Smooth muscle cell (in vitro differentiated cells): Measurements from ENCODE around the gene CIC. TPM values are rescaled to one million over a fixed set of nuclear protein-coding genes. Genes with fewer than 3 reads are reported as not detected.
"Not testable (repeated sequence)": the region's sequence is repeated elsewhere in the genome, so short reads cannot be mapped to it uniquely, and the experiment has no call there.

Source experiments
- DNase-seq: peaks from one replicate; lab custom pipeline; 2025; ENCODE audit not compliant: unreplicated experiment; lab: John Stamatoyannopoulos, UW
- H2AFZ ChIP-seq: fragments of 200-600 bp; sonication (generic); 2 replicates; pipeline ENCODE4 v1.6.0; 2016; ENCODE audit warnings: antibody characterized with exemption, low read depth, mild to moderate bottlenecking
- H3F3A ChIP-seq: fragments of 200-600 bp; sonication (generic); 2 replicates; pipeline ENCODE4 v1.6.0; 2017; ENCODE audit warnings: antibody characterized with exemption, low read depth
- H3K27ac ChIP-seq: fragments of 200-600 bp; sonication (generic); 2 replicates; pipeline ENCODE4 v1.5.1; 2016; ENCODE audit warnings: low read depth, mild to moderate bottlenecking
- H3K27me3 ChIP-seq: fragments of 200-600 bp; sonication (generic); 2 replicates; pipeline ENCODE4 v1.6.1; 2016; ENCODE audit warnings: low read depth, mild to moderate bottlenecking
- H3K36me3 ChIP-seq: fragments of 200-600 bp; sonication (generic); 2 replicates; pipeline ENCODE4 v1.5.1; 2016; ENCODE audit warnings: low read depth
- H3K4me1 ChIP-seq: fragments of 200-600 bp; sonication (generic); 2 replicates; pipeline ENCODE4 v1.5.1; 2016; ENCODE audit warnings: low read depth
- H3K4me2 ChIP-seq: fragments of 200-600 bp; sonication (generic); 2 replicates; pipeline ENCODE4 v1.6.0; 2016; ENCODE audit warnings: mild to moderate bottlenecking
- H3K4me3 ChIP-seq: fragments of 200-600 bp; sonication (generic); 2 replicates; pipeline ENCODE4 v1.5.1; 2016; ENCODE audit warnings: mild to moderate bottlenecking
- H3K79me2 ChIP-seq: fragments of 200-600 bp; sonication (generic); 2 replicates; pipeline ENCODE4 v1.6.0; 2016; ENCODE audit warnings: low read depth, mild to moderate bottlenecking
- H3K9ac ChIP-seq: fragments of 200-600 bp; sonication (generic); 2 replicates; pipeline ENCODE4 v1.6.0; 2016; ENCODE audit warnings: low read depth
- H3K9me3 ChIP-seq: fragments of 200-600 bp; sonication (generic); replicated peaks from 2 replicates; pipeline ENCODE4 v1.5.1; 2016; ENCODE audit warnings: low read depth
- H4K20me1 ChIP-seq: fragments of 200-600 bp; sonication (generic); 2 replicates; pipeline ENCODE4 v1.6.0; 2016; ENCODE audit warnings: low read depth
- WGBS: methylation state at CpG from one replicate; pipeline ENCODE4 v1.1.7; 2016; ENCODE audit warnings: low lambda C conversion rate; 5-methylcytosine and 5-hydroxymethylcytosine counted together
- polyA plus RNA-seq: library from polyadenylated mRNA; unstranded; fragments of >200 nt; fragmentation: Nextera tagmentation; extraction: Ambion mirVana; gene quantifications from 2 replicates; pipeline ENCODE4 v1.2.1, GENCODE V29; 2016
- total RNA-seq: library from RNA; depleted of rRNA; stranded (reverse); fragments of >200 nt; gene quantifications from 2 replicates; pipeline ENCODE4 v1.2.3, GENCODE V29; 2014
- TF ChIP-seq, protein P1 (sequence below): fragments of 200-600 bp; sonication (generic); IDR thresholded peaks from 2 replicates; pipeline ENCODE4 v1.5.1; 2017; ENCODE audit warnings: borderline replicate concordance, mild to moderate bottlenecking, antibody characterized with exemption; ENCODE audit not compliant: insufficient read depth, poor library complexity, severe bottlenecking

CIC gene
- total and polyA plus RNA-seq, 2 experiments from 2014 or later, result 12.6 to 18.4 TPM

DNA sequence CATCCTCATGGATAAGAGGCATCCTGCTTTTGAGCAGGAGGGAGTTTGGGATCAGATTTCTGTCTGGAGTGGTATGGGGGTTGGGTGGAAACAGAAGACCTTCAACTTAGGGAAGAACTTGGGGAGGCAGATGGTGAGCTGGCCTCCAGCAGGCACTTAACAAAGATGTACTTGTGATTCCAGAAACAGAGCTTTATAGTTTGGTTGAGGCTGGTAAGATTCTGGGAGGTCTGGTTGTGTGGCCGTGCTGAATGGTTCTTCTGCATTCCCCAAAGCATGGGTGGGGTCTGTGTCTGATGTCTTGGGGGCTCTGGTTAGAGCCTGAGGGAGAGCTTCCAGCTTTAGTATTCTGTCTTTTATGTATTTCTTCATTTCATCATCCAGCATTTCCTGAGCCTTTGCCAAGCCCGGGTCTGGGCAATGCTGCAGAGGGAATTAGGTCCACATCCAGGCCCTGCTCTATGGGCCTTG is 61.2 kb downstream of the CIC start:
- Histone ChIP-seq H3K9ac (no peak overlapping the region), H3K4me2 (no peak overlapping the region), H3K27ac (no peak overlapping the region), H4K20me1 (peaks cover 50% of the 10 kb centered on the region), H3K27me3 (no peaks in the 10 kb centered on the region), H3K36me3 (no peaks in the 10 kb centered on the region), H3K9me3 (no peaks in the 10 kb centered on the region), H3F3A (no peaks in the 10 kb centered on the region), H3K79me2 (peaks cover 46% of the 10 kb centered on the region), H2AFZ (no peak overlapping the region), H3K4me3 (no peak overlapping the region), H3K4me1 (peaks cover 5% of the 10 kb centered on the region)
- WGBS, result 72% methylated on average over 2 of the region's 2 CpGs
- DNase-seq, result no peak
- TF ChIP-seq, protein P1, sequence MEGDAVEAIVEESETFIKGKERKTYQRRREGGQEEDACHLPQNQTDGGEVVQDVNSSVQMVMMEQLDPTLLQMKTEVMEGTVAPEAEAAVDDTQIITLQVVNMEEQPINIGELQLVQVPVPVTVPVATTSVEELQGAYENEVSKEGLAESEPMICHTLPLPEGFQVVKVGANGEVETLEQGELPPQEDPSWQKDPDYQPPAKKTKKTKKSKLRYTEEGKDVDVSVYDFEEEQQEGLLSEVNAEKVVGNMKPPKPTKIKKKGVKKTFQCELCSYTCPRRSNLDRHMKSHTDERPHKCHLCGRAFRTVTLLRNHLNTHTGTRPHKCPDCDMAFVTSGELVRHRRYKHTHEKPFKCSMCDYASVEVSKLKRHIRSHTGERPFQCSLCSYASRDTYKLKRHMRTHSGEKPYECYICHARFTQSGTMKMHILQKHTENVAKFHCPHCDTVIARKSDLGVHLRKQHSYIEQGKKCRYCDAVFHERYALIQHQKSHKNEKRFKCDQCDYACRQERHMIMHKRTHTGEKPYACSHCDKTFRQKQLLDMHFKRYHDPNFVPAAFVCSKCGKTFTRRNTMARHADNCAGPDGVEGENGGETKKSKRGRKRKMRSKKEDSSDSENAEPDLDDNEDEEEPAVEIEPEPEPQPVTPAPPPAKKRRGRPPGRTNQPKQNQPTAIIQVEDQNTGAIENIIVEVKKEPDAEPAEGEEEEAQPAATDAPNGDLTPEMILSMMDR, result no peak

DNA sequence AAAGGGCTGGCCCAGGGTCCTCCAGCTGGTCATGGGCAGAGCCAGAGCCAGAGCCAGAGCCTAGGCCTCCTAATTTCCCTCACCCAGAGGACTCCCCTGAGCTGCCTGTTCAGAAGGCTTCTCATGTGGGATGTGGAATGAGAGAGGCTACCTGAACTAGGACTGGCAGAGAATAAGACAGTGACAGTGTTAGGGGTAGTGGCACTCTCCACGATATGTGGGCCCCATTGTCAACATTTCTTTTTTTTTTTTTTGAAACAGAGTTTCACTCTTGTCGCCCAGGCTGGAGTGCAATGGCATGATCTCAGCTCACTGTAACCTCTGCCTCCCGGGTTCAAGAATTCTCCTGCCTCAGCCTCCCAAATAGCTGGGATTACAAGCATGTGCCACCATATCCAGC is 62.3 kb downstream of the CIC start:
- H3K4me3 ChIP-seq, H3K9ac ChIP-seq, H3K9me3 ChIP-seq, H3F3A ChIP-seq, DNase-seq, H3K27me3 ChIP-seq, H3K4me1 ChIP-seq, H3K27ac ChIP-seq, H3K4me2 ChIP-seq, H2AFZ ChIP-seq, H3K36me3 ChIP-seq: not testable (repeated sequence)
- 87% methylated on average over 3 of the region's 3 CpGs for WGBS
- Histone ChIP-seq H3K79me2 (peaks cover 38% of the 10 kb centered on the region), H4K20me1 (peaks cover 50% of the 10 kb centered on the region)

DNA sequence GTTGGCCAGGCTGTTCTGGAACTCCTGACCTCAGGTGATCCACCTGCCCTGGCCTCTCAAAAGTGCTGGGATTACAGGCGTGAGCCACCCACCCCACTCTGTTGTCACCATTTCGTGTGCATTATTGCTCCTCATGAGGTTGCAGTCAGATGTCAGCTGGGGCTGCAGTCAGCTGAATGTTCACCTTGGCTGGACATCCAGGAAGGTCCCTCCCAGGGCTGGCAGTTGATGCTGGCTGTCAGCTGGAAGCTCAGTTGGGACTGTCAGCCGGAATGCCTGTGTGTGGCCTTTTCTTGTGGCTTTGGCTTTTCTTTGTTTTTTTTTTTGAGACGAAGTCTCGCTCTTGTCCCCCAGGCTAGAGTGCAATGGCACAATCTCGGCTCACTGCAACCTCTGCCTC is 63.0 kb downstream of the CIC start:
- H3K9ac ChIP-seq, result no peak overlapping the region
- no peaks in the 10 kb centered on the region for H3F3A ChIP-seq
- peaks cover 42% of the 10 kb centered on the region for H4K20me1 ChIP-seq
- DNase-seq, result no peak
- TF ChIP-seq, protein P1, result no peak
- no peaks in the 10 kb centered on the region for H3K9me3 ChIP-seq
- H3K4me1 ChIP-seq, result no peaks in the 10 kb centered on the region
- no peak overlapping the region for H3K27ac ChIP-seq
- no peaks in the 10 kb centered on the region for H3K36me3 ChIP-seq
- no peak overlapping the region for H2AFZ ChIP-seq
- peaks cover 31% of the 10 kb centered on the region for H3K79me2 ChIP-seq
- no peak overlapping the region for H3K4me3 ChIP-seq
- 99% methylated on average over 6 of the region's 6 CpGs for WGBS
- no peaks in the 10 kb centered on the region for H3K27me3 ChIP-seq
- H3K4me2 ChIP-seq, result no peak overlapping the region

DNA sequence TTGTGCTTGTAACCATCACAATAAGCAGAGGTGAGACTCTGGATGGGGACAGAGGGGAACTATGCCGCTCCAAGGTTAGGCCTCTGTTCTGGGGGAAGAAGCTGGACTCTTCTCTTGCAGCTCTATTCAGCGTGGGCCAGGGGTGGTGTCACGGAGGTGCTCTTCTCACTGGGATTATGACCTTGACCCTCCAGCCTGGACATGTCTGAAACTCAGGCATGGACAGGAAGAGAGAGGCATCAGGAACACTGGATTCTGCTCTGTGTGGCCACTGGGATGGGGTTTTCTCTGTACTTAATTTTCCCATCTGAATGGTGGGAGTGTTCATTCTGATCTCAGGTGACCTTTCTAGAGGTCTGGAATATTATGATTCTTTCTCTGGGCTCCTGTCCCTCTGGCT is 64.0 kb downstream of the CIC start:
- peaks cover 21% of the 10 kb centered on the region for H3K79me2 ChIP-seq
- H3K4me3 ChIP-seq, result no peak overlapping the region
- H3F3A ChIP-seq, result no peaks in the 10 kb centered on the region
- H4K20me1 ChIP-seq, result peaks cover 34% of the 10 kb centered on the region
- 100% methylated on average over 3 of the region's 3 CpGs for WGBS
- H3K9me3 ChIP-seq, result no peaks in the 10 kb centered on the region
- H3K4me2 ChIP-seq, result no peak overlapping the region
- H3K36me3 ChIP-seq, result no peaks in the 10 kb centered on the region
- no peak overlapping the region for H2AFZ ChIP-seq
- no peaks in the 10 kb centered on the region for H3K4me1 ChIP-seq
- no peak overlapping the region for H3K9ac ChIP-seq
- no peaks in the 10 kb centered on the region for H3K27me3 ChIP-seq
- H3K27ac ChIP-seq, result no peak overlapping the region
- no peak for DNase-seq
- TF ChIP-seq, protein P1, result no peak
